ENCODE data around the gene NTM. TPM values are rescaled to one million over a fixed set of nuclear protein-coding genes. Genes with fewer than 3 reads are reported as not detected.

NTM gene
- total and polyA plus RNA-seq, 12 donors, result 0.26 to 11.5 (median 4.0) TPM

GRCh38 chr11:132116516-132116915 is 746.1 kb downstream of the NTM start:
- Histone ChIP-seq H3K27ac (no peak overlapping the region), H3K27me3 (no peaks in the 10 kb centered on the region), H3K9me3 (replicated peaks in 1 of 3) (no peaks in the 10 kb centered on the region), H3K4me3 (no peak overlapping the region), H3K4me1 (replicated peaks in 1 of 2) (no peaks in the 10 kb centered on the region), H3K36me3 (replicated peaks in 1 of 2) (no peaks in the 10 kb centered on the region)
- intact Hi-C loops (cut with DNase I), result no loop called here
- TF ChIP-seq POLR2A (IDR thresholded peaks at IDR 0.05), result no peak
- TF ChIP-seq CTCF (IDR thresholded peaks at IDR 0.05), result no peak
- no peak for DNase-seq
- WGBS, 4 donors, result 87 to 93% (median 89%) methylated on average over 3 of the region's 3 CpGs

GRCh38 chr11:132118661-132119060 is 748.2 kb downstream of the NTM start:
- no peaks in the 10 kb centered on the region for H3K27me3 ChIP-seq

GRCh38 chr11:132119573-132119972 is 749.2 kb downstream of the NTM start:
- H3K27ac ChIP-seq, result no peak overlapping the region
- no peaks in the 10 kb centered on the region for H3K9me3 ChIP-seq (replicated peaks in 1 of 3)
- WGBS, 4 donors, result 85 to 100% (median 90%) methylated on average over 3 to 4 of the region's 4 CpGs
- DNase-seq, result no peak
- intact Hi-C loops (cut with DNase I), result no loop called here
- H3K4me1 ChIP-seq (replicated peaks in 1 of 2), result no peaks in the 10 kb centered on the region
- no peak overlapping the region for H3K4me3 ChIP-seq
- H3K36me3 ChIP-seq (replicated peaks in 1 of 2), result no peaks in the 10 kb centered on the region
- H3K27me3 ChIP-seq, result no peaks in the 10 kb centered on the region
- TF ChIP-seq CTCF (IDR thresholded peaks at IDR 0.05) (no peak), POLR2A (IDR thresholded peaks at IDR 0.05) (no peak)

More at GRCh38 chr11:132118661-132119060, 748.2 kb downstream of the NTM start:
- TF ChIP-seq POLR2A (IDR thresholded peaks at IDR 0.05), result no peak
- TF ChIP-seq CTCF (IDR thresholded peaks at IDR 0.05), result no peak
- H3K36me3 ChIP-seq (replicated peaks in 1 of 2), result no peaks in the 10 kb centered on the region
- H3K27ac ChIP-seq, result no peak overlapping the region
- 84 to 88% (median 87%) methylated on average over 6 of the region's 6 CpGs for WGBS, 4 donors
- H3K4me3 ChIP-seq, result no peak overlapping the region
- intact Hi-C loops (cut with DNase I), result no loop called here
- H3K4me1 ChIP-seq (replicated peaks in 1 of 2), result no peaks in the 10 kb centered on the region
- DNase-seq, result no peak
- H3K9me3 ChIP-seq (replicated peaks in 1 of 3), result no peaks in the 10 kb centered on the region

GRCh38 chr11:132122735-132123134 is 752.3 kb downstream of the NTM start:
- no peak for DNase-seq
- intact Hi-C loops (cut with DNase I), result no loop called here
- no peaks in the 10 kb centered on the region for H3K36me3 ChIP-seq (replicated peaks in 1 of 2)
- H3K27me3 ChIP-seq, result no peaks in the 10 kb centered on the region
- H3K4me1 ChIP-seq (replicated peaks in 1 of 2), result peaks cover 4 to 8% of the 10 kb centered on the region in 2 donors
- H3K4me3 ChIP-seq, result no peak overlapping the region
- TF ChIP-seq POLR2A (IDR thresholded peaks at IDR 0.05) (no peak), CTCF (IDR thresholded peaks at IDR 0.05) (no peak)
- H3K27ac ChIP-seq, result no peak overlapping the region
- WGBS, 4 donors, result 64 to 68% (median 66%) methylated on average over 4 of the region's 4 CpGs
- no peaks in the 10 kb centered on the region for H3K9me3 ChIP-seq (replicated peaks in 1 of 3)

All from adrenal gland (tissue), 12 donors.